Stimulated activated CD8-positive, alpha-beta memory T cell treated with anti-CD3 and anti-CD28 coated beads, Interleukin-7, amount 100 ng/mL, for 4 hours (primary cell): ENCODE measurements around the gene DNAJB6.
"Not testable (repeated sequence)": the region's sequence is repeated elsewhere in the genome, so short reads cannot be mapped to it uniquely, and the experiment has no call there.

Experiments
- DNase-seq, 2 donors: peaks; one replicate each; pipeline ENCODE4 v3.0.0-alpha.2; 2020; ENCODE audit warnings: low read depth in 2 of 2

DNAJB6 gene

DNA sequence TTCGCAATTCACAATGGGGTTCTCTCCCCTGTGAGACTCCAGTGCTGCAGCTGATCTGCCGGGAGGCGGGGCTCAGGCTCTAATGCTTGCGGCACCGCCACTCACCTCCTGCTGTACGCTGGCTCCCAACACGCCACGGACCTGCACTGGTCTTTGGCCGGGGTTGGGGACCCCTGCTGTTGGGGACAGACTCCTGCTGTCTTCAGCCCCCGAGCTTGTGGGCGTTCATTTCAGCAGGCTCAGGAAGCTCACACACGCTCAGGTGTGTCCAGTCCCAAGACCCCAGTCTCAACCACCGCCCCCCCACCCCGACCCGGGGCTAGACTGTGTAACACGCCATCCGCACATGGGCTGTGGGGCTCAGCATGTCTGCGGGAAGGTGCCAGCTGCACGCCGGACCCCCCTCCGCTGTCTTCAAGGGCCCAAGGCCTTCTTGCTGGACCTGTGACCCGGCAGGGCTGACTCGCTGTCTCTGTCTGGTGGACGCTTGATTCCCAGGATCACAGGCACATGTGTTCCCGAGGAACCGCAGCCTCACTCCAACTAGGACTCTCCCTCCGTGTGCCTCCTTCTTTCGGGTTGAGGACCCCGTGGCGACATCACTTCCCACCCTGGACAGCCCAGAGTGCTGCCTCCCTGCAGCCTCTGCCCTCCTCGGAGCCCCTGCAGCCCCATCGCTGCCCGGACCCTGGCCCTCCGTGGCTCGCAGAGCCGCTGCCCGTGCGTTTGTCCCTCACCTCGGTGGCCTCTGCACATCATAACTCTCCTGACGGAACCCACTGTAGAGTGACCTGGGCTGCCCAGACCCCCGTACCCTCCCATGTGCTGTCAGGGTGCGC, 106.4 kb downstream of the DNAJB6 start:
- DNase-seq, result no peak

DNA sequence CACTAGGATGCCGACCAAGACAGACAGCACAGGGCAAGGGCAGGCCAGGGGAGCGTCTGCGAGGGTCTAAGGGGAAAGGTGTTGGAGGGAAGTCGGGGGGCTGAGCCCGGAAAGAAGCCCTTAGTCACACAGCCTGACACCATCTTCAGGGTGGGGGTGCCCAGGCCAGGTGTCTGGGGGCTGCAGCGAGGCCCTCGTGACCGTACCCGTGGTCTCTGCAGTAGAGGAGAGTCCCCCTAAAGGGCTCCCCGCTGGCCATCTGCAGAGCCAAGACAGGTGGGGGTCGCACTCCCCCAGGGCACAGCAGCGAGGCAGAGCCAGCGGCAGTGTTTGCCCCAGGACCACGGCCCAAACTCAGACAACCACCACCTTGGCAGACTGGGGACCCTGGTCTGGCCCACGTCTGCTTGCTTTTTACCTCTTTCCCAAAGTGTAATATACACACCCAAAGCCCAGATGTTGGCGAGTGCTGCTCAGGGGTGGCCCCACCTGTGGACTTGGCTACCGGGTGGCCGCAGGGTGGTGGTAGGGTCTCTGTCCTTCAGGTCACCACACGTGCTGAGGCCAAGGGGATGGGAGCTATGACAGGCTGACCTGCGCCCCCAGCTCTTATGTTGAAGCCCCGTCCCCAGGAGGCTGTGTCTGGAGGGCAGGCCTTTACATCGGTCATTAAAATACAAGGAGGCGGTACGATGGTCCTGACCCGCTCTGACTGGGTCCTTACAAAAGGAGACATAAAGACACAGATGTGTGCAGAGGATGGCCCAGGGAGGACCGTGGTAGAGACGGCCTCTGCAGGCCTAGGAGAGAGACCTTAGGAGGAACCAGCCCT, 107.4 kb downstream of the DNAJB6 start:
- no peak for DNase-seq

DNA sequence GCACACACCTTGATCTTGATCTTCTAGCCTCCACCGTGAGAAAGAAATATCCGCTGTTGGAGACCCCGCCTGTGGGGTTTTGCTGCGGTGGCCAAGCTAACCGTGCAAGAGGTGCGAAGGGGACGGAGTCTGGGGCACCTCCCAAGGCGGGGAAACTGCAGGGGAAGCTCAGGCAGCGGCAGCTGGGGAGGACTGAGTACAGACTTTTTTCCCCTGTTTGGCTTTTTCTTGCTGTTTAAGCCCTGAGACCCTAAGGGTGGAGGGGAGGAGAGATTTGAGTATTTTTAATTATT, 108.0 kb downstream of the DNAJB6 start:
- no peak for DNase-seq

DNA sequence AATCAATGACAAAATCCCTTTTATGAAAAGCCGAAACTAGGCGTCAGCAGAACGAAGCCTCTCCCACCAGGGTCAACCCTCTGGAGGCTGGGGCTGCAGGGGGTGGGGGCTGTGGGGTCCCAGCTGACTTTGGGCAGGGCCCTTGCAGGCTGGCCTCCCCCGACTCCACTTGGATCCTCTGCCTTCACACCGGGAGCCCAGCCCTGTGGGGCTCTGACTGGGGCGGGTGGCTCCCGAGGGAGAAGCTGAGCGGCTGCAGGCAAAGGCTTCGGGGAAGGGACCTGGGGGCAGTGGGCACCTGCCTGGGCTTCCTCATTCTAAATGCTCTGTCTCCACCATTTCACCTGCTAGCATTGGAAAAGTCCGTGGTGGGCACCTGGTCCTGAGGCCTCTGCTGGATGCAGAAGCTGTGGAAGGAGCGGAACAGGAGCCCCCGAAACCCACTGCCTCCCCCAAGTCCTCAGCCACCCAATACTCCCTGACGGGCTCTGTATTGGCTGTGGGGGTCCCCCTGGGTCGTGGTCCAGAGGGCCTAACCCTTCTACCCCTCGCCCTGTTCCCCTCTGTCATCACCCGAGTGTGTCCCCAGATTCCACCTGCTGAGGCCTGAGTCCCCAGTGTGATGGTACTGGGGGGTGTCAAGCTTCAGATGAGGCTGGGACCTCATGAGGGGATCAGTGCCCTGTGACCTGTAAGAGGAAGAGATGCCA, 108.6 kb downstream of the DNAJB6 start:
- no peak for DNase-seq

DNA sequence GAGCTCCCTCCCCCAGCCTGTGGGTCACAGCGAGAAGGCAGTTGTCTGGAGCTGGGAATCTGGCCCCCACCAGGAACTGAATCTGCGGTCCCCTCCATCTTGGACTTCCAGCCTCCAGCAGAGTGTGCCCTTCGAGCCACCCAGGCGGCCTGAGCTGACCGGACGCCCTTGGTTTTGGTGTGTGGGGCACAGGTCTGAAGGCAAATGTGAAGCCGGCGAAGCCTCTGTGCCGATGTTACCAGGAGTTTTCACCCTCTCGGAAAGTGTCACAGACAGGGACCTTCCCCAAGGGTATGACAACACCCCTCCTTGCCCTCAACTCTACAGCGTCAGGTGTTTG, 109.1 kb downstream of the DNAJB6 start:
- no peak for DNase-seq

DNA sequence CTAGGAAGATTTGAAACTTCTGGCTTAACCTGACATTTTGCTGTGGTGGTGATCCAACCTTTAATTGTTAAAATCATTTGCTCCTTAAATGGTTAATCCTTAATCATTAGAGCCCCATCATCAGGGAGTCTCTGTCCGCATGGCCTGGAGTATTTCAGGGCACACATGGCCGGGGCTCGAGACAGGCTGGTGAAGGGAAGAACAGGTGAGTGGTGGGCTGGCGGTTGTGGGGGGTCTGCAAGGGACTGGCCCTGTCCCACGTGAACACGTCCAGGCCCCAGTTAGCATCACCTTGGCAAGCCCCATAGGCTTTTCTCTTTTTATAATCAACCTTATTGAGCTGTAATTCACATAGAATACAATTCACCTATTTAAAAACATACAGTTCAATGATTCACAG, 109.5 kb downstream of the DNAJB6 start:
- no peak for DNase-seq

DNA sequence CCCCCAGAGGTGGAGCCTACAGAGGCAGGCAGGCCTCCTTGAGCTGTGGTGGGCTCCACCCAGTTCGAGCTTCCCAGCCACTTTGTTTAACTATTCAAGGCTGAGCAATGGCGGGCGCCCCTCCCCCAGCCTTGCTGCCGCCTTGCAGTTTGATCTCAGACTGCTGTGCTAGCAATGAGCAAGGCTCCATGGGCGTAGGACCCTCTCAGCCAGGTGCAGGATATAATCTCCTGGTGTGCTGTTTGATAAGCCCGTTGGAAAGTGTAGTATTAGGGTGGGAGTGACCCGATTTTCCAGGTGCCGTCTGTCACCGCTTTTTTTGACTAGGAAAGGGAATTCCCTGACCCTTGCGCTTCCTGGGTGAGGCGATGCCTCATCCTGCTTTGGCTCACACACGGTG, 117.2 kb downstream of the DNAJB6 start:
- not testable (repeated sequence) for DNase-seq

DNA sequence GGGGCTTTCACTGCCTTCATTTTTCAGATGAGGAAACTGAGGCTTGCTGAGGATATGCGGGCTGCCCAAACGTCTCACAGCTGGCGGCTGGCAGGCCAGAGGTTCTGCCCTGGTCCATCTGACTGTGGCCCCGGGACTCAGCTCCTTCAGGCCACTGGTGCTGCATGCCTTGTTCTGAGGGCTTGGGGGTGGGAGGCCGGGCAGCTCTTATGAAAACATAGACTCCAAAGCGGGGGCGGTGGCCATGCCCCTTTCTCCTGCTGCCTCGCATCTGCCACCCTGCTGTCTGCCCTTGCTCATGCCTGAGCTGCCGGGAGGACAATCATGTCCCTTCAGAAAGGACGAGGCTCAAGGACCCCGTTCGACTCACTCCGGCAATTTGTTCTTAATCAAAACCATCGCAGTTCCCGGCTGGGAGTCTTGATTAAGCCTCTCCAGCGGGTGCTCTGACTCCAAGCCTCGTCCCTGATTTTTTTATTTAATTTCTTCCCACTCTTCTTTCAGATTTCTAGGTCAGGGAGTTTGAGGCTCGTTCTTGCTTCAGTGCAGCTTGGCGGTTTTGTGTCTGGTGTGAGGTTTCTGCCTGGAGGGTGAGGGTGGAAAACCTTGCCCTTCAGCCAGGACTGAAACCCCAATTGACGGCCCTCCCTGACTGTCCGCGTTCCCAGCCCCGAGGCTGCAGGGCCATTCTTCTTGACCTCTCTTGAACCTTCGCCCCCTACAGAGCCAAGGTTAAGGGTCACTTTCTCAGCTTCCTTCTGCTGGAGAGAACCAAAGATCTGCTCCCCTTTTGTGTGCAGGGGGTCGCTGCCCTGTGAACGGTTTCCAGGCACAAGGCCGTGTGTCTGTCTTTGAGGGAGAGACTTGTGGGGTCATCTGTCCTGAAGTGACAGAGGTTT, 120.8 kb downstream of the DNAJB6 start:
- DNase-seq, result no peak

DNA sequence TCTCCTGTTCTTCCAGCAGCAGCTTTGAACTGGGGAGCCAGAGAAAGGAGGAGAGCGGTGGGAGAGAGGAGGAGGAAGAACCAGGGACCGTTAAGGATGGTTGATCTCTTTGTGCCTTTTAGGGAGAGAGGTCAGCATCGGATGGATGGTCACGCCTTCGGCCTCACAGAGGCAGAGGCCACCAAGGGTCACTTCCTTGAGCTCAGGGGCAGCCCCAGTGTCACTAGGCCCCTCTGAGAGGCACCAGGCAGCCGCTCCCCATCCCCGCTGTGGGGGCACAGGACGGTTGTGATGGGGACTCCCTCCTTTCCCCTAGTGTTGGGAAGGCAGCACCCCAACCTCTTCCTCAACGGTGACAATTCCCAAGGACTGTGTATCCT, 121.4 kb downstream of the DNAJB6 start:
- DNase-seq, result no peak

DNA sequence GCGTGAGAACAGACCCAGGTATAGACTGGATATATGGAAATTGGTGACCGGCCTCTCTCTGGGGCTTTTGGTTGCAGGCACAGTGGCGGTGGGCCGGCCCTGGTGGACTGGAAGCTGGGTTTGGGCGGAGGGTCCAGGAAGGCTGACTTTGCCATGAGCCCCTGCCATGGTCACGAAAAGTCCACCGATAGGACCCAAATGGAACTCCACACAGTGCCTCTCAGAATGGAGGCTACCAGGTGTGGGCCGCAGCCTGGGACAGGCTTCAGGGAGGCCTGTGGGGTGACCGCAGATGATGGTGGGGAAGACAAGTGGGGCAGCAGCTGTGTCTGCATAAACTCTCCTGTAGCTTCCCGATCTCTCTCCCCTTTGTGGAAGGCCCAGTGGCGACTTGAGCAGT, 123.2 kb downstream of the DNAJB6 start:
- no peak for DNase-seq

DNA sequence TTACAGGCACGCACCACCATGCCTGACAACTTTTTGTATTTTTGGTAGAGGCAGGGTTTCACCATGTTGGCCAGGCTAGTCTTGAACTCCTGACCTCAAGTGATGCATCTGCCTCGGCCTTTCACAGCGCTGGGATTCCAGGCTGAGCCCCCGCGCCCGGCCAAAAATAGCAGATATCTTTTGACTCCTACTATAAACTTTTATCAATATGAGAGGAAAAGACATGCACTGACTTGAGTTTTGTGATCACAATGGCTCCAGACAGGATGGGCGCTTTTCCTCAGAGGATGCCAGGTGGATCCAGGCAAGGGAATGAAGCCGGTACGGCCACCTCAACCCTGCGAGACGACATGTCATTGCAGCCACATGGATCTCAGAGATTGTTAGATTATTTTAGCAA, 123.9 kb downstream of the DNAJB6 start:
- DNase-seq, result no peak

DNA sequence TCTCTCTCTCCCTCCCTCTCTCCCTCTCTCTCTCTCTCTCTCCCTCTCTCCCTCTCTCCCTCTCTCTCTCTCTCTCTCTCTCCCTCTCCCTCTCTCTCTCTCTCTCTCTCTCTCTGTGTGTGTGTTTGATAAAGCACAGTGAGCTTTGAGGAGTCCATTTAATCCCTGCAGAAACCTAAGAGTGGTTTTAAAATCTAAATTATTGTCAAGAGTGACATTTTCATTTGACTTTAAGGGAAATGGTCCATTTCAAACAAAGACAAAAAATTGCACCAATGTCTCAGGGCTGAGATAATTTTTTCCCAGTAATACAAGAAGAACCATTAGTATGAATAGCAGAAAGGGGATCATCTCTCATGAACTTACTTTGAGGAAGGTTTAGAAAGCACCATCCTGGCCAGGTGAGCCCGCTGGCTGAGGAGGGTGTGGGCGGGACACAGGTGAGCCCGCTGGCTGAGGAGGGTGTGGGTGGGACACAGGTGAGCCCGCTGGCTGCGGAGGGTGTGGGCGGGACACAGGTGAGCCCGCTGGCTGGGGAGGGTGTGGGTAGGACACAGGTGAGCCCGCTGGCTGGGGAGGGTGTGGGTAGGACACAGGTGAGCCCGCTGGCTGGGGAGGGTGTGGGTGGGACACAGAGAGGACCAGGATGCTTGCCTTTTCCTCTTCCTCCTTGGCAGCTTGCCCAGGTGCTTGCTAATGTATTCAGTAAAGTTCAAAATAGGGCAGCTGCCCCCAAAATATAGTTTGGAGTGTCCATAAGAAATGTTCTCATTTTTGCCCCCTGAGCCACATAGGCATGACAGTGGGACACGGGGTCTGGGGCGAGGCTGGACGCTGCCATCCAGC, 125.0 kb downstream of the DNAJB6 start:
- DNase-seq, result no peak

DNA sequence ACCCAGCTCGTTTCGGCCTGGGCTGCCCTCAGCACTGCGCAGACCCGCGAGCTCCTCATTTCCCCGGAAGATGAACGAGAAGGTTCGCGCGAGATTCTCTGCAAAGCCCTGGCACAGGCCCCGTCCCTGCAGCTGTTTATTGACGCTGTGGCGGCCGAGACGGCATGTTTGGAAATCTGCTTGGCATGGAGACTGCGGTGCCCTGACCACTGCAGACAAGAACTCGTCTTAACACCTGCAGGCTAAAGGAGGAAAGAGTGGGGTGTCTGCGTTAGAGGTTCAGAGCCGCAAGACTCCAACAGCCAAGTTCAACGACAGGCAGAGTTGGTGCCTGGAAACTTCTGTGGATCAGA, 125.6 kb downstream of the DNAJB6 start:
- DNase-seq, result no peak

DNA sequence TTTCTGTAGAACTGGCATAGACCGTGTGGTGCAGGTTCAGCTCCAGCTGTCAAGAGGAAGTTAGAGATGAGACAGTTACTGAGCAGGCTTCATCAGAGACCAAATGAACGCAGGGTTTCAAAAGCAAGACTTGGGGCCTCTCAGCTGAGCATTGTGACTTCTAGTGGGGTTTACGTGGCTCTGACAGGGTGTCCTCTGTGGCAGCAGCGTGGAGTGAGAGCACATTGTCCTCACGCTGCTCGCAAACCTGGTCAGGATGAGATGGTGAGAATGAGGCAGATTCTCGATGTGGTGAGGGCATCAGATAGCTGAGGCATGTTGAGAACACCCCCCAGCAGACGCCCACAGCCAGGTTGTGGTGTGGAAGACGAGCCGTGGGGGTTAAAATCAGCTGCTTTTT, 126.0 kb downstream of the DNAJB6 start:
- DNase-seq, result no peak

DNA sequence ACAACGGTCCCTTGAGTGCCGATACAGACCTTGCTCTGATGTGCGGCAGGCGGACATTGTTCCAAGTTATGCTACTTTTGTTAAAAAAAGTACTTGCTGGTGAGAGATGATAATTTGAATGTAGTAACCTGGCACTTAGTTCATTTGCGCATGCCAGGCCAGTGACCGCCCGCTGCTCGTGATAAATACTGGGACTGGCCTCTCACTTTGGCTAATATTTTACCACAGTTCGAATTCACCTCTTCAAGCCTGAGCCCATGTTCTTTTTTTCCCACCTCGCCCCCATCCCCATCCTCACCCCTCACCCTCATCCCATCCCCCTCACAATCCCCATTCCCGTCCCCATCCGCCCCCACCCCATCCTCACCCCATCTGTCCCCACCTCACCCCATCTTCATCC, 126.4 kb downstream of the DNAJB6 start:
- no peak for DNase-seq

DNA sequence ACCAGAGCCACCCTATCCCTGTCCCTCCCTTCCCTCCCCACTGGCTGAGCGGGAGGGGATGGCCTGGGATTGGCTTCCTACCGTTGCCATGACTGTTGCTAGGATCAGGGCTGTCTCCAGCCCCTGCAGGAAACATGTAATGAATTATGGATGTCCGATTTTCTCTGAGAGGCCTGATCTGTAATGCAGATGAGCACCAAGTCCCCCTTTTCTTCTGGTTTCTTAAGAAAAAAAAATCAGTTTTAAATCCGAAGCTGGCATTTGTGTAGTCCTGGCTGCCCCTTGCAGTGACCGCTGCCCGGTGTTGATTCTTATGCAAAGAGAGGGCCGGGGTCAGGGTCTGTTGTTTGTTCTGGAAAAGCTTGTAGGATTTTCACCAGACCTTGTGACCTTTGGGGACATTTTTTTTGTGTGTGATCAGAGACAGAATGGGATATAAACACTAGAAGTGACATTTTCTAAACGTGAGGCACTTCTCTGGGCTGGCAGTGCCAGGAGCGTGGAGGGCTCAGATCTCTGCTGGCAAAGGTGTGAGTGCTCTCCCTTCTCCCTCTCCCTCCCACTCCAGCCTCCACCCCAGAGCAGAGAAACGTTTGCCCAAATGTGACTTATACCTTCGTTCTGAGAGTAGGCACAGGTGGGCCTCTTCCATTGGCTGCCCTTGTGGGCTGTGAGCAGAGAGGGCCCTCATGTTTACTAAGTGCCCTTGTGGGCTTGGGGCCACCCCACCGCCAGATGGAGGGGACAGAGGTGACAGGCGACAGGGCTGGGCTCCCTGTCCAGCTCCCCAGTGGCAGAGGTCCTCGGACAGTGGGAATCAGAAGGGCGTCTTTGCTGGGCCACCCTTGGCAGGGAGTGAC, 127.5 kb downstream of the DNAJB6 start:
- no peak for DNase-seq

DNA sequence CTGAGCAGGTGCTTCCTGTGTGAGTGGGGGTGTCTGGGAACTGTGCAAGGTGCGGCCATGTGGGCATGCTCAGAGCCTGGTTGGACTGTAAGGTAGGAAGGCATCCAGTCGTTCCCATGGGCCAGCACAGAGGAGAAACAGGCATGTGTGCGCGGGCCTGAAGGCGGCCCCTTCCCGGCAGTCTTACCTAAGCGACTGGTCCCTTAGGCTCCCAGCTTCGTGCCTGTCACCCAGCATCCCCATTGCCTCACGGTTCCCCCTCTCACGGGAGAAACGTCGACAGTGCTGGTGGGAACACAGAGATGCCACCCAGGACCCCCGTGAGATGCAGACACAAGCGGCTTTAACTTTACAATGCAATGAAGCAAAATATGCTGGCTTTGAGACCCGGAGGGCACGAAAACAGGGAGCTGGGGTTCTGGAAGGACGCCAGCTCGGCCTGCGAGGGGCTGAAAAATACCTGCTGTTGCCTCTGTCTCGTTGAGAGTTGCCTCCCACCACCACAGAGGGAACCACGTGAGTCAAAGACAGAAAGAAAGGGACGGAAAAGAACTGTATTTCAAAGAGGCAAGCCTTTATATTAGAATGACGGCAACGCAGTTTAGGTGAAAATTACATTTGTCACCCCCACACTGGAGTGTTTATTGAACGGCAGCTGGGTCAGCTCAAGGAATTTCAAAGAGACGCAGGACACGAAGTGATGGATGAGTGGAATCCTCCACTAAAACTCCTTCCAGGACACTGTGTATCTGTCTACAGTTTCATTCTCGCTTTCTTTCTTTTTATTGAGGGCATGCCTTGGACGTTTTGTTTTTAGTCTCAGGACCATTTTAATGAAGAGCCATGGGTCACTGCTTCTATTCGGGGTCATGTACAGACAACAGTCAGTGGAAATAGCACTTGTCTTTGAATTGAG, 128.4 kb downstream of the DNAJB6 start:
- DNase-seq, result no peak

DNA sequence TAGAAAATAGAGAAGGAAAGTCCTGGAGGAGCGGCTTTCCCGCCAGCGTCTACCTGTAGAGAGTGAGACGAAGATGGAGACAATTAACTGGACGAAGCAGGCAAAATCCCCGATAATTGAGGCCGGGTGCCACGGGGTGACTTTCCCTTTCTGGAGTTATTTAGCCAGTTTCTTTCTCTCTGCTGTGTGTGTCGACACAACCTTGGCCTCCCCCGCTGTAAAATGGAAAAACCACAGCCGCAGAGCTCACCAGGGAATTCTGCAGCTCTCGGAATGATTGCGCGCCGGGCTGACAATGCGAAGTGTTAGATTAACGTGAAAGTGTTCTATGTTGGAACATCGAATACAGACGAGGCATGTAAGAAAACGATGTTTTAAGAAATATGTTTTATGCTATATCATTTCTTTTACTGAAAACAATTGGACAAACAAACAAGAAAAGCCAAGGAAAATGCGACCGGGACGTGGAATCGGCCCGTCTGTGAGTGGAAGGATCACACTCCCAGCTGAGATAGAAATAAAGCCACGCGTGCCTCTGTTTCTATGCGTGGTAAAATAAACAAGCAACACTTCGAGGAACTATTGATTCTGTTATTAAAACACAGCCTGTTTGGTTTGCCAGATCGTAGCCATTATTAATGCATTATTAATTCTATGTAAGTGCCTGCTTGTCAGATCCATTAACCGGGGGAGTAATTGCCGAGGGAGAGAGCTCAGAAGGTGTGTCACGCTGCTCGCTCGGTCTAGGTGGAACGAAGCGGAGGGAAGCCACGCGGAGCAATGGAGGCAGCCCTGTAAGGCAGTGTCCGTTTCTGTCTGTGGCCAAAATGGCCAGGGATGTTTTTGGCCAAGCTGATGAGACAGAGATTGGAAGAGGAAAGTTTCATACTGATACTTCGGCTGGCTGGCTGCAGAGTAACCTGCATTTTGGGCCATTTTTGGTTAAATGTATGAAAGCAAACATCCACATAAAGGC, 129.4 kb downstream of the DNAJB6 start:
- DNase-seq, result no peak
